HG02642 (cell line): ENCODE measurements around the gene SMPD3.

ENCODE experiments used
- ATAC-seq: cut with Tn5 transposase; IDR thresholded peaks from one replicate; pipeline ENCODE4 v1.9.1; 2021; ENCODE audit warnings: mild to moderate bottlenecking; ENCODE audit not compliant: unreplicated experiment, poor library complexity

Gene SMPD3

DNA sequence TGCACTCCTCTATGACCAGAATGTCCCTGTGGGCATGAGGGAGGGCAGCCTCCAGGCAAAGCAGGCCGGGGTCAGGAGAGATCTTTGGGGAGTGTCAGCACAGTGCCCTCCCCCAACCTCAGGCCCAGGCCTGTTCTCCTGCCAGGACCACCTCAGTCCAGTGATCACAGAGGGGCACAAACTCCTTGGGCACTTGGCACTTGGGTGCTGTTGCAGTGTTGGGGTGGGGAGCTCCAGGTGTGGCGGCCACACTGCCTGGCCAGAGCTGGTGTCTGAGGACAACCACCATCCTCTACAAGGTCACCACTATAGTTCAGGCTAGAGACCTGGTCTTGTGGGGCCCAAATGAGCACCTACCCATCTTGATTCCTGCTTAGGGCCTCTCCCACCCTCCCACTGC lies 37.2 kb downstream of the SMPD3 start:
- no peak for ATAC-seq

DNA sequence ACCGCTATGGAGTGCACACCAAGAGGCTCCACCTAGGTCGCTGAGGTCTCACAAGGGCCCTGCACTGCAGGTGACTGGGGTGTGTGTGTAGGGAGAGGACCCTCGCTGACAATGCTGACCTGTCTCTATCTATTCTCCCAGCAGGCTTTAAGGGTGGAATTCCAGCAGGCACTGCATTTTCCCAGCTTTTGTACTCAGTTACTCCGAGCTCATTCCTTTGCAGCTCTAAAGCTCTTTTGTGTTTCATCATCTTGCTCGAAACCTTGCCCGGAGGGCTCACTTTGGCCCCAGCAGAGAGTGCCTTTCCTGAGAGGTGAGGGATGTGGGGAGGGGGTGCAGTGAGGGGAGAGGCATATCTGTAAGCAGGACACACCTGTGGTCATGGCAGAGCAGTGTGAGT lies 39.3 kb downstream of the SMPD3 start:
- no peak for ATAC-seq

DNA sequence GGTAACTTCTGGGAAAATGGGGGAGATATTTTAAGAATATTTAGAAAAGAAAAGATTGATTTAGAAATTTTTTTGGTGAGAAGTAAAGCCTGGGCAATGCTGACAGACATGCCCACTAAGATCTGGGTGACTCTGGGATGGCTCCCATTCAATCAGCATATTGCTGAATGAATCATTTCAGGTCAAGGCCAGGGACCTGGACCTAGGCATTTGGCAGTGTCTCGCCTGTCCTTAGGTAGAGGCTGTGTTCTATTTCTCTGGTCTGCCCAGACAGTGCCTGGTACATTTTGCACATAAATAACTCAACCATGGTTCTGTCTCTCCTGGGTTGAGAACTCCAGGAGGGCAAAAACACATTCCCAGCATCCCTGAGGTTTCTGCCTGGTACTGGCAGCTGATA lies 39.9 kb downstream of the SMPD3 start:
- ATAC-seq = no peak

DNA sequence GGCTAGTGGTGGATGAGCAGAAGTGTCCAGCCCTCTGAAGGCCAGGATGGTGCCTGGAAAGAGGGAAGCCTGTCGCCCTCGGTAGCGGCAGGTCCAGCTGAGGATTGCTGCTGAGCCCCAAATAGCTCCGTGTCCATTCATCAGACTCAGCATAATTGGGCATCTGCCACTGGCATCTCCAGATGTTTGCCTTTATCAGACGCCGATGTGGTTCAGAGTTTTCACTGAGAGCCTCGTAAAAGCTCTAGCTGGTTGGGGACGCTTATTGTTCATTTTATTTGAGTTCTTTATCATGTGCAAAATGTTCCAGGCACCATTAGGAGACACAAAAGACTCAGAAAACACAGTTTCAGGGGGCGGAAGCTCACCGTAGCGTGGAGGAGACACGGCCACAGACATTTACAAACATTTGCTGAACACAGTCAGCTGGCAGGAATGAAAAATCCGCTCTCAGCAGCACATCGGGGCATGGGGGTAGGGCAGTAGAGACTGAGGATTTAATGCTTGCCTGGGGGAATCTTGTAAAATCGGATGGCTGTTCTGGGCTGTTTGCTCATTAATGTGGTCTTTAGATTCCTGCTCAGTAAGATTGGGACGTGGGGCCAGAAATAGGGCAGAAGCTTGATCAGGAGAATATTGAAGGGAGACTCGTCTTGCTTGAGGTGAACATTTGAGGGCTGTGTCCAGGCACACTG lies 41.7 kb downstream of the SMPD3 start:
- ATAC-seq = no peak

DNA sequence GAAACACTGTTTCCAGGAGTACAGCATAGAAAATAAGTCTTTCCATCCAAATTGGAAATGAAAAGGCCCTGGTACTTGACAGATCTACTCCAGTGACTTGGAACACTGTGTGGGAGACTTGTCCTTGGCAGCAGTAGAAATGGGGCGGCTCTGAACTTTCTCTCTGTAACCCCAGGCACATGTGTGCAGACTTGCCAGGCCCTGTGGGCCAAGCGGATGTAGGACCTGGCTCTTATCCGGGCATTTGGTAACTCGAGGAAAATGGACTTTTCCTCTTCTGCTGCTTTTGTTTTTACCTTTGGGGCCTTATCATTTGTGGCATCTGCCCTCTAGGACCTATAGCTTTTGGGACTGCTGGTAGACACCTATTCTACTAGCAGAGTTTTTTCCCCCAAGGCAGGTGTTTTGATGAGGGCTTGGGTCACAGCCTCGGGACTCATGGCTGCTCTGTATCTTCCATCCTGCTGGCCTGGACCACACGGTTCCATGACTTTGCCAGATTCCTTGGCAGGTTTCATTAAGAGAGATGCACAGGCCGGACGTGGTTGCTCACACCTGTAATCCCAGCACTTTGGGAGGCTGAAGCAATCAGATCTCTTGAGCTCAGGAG lies 43.5 kb downstream of the SMPD3 start:
- ATAC-seq = no peak

DNA sequence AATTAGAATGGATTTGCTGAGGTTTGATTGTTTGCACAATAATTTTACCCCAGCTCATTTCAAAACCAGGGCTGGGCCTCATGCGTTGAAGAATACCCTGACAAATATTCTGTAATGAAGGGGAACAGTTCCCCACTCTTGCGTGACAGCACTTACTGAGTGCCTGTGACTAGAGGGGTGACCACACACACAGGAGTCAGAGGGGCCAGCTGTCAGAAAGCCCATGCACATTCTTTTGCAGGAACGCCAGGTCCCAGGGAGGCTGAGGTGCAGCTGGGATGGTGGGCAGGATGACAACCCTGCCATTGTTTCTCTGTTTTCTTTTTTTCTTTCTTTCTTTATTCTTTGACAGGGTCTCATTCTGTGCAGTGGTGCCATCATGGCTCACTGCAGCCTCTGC lies 44.6 kb downstream of the SMPD3 start:
- no peak for ATAC-seq

DNA sequence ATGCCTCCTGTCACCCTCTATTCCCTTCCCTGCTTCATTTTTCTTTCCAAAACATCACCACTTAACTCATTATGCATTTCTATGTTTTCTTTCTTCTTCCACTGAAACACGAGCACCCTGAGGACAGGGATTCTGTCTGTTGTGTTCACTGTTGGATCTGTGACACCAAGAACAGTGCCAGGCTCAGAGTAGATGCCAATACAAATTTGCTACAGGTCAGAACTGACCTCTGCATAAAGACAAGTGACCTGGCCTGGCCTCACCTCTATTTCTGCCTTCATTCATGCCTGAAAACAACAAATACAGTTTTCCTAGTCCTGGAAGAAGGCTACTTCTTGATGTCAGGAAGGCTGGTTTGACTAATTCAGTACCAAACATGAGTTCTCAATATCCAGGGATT lies 45.1 kb downstream of the SMPD3 start:
- ATAC-seq = no peak

DNA sequence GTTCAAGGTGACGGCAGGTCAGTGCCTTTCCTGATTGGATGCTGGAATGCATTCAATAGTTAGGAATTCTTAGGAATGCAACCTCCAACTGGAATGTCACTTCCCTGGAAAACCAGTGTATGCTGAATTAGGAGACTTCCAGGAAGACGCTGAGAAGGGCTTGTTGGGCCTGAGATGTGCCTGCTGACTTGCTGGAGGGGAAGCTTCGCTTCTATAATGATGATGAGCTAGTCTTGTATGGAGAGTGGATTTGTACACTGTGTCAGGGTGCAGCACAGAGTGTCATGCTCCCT lies 45.6 kb downstream of the SMPD3 start:
- ATAC-seq = no peak

DNA sequence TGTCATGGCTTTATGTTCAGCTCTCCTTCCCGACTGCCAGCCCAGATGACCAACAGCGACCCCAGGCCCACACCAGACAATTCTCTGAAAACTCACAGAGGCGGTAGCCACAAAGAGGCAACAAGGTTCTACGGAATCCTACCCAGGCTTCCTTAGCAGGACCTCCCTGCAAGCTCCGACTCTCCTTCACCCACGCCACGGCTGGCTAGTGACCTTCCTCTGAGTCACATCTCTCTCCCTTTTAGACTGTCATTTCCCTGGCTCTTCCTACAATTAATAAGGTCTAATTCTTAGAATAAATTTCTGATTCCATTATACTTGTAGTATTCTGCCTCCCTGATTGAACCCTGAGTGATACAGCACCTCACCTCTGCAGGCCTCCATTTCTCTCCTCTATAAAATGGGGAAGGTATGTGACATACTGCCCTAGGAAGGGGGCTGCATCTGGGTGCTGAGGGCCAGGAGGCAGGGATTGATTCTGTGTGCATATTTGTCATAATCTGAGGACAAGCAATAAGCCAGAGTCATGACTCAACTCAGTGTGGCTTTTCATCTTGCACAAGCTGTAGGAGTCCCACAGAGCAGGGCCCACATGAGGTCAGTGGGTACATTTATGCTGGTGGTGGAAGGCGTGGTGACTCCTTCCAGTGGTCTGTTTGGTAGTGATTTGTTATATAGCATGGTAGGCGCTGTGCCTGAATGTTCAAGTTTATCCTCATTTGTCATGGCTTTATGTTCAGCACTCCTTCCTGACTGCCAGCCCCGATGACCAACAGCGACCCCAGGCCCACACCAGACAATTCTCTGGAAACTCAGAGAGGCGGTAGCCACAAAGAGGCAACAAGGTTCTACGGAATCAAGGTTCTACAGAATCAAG lies 46.2 kb downstream of the SMPD3 start:
- no peak for ATAC-seq

DNA sequence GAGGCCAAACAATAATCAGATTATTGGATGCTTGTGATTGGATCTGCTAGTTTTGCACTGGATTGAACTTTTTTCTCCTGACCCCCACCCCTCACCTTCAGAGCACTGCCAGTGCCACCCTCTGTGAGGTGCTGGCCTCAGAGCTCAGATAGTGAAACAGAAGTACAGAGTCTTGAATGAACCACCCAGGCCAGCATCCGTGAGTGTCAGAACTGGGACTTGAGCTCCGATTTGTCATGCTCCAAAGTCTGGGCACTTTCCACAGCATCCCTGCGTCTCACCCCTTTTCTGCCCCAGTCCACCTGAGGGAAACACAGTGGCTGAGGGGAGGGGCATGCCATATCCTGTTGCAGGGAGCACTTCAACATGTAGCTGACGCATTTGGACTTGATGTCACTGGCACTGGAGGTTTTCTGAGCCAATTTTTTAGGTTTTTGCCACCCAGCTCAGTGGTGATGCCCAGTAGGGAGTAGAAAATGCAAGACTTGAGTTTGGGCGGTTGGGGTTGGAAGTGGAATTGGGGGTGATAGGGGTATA lies 47.3 kb downstream of the SMPD3 start:
- no peak for ATAC-seq

DNA sequence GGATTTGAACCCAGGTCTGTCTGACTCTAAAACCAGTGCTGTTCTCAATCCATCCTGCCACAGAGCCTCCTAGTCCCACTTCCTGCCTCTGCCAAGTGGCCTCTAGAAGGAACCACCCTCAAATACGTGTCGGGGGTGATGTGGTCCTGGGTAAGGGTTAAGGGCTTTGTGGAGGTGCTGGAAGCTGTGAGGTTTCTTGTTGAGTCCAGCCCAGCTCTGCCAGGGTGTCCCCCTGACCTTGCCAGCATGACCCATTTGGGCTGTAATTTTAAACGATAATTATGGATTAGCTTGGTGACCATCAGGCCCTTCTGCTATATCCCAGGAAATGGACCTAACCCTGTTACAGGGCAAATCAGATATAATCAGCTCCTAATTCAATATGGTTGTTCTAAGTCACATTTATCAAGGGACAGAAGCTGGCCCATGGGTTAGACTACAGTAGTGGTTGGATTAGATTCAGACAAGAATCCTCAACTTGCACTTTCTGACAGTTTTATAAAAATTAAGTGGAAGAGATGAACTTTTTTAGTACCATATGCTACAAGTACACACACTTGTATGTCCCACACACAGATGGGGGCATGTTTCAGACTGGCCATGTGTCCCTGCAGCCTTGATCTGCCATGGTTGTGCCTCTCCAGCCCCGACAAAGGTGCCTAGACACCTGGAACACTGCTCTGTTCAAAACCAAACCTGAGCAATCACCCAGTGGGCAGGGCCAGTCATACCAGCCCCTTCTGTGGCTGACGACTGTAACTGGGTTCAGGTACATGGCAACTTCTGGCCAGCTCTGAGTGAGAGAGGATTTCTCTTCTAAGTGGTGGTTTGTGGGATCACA lies 48.0 kb downstream of the SMPD3 start:
- ATAC-seq = no peak

DNA sequence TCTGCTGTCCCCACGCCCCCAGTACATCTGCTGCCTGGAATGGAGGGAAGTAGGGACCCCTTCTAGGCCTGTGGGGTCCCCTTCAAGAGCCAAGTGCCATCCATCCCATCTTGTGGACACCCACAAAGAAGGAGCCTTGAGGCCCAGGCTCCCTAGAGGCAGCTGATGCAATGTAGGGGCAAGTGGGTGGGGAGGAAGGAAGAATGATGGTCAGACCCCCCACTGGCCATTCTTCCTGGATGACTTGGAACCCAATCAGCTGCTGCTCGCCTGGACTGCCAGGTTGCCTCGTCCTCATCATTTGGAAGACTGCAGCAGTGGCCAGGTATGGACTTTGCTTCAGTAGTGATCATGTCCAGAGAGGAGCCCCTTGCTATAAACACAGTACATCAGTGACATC lies 48.9 kb downstream of the SMPD3 start:
- ATAC-seq = no peak

DNA sequence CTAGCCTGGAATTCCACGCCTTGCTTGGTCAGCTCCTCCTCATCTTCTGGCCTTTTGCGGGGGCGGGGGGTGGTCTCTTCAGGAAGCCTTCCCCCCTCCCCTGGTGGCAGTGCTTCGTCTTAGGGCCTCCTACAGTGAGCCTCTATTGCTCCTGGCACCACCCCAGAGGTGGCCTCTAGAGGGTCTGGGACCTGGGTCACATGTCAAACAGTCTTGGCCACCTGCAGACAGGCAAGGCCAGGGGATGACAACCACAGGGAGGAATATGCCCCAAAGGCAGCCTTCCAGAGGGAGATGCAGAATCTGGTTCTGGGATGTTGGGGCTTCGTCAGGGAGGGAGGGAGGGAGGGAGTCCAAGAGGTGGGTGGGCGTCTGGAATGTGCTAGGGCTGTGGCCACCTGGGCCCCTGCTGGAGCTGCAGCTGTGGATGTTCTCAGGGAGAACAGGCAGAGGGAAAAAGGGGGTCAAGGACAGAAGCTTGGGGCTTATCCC lies 50.6 kb downstream of the SMPD3 start:
- ATAC-seq = no peak

DNA sequence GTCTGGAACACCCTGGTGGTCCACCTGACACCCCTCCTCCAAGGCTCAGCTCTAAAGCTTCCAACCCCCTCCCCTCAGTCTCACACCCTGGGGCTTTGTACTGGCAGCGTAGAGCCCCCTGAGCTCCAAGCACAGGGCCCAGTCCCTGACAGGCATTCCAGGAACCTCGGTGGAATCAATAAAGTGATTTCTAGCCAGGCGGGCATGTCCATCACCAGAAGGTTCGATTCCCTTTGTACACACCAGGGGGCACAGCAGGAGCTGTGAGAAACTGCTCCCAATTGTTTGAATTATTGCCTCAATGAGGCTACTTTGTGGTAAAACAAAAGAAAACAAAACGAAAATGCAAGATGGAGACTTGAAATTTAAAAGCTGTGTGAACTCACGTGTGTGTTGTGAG lies 51.8 kb downstream of the SMPD3 start:
- no peak for ATAC-seq

DNA sequence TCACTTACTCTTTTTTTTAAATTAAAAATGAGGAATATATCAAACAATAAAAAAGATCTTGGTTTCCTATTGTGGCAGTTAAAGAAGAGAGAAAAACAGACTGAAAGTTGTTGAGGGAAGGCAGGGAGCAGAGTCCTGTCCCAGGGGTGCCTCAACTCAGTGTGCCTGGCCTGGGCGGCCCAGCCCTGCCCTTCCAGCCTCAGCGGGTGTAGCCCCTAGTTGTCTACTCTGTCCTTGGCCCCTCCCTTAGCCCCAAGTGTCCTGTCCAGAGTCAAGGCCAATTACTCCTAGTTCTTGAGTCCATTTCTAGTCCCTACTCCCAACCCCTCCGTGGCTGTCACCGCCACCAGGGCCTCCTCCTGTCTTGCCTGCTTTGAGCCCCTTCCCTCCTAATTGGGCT lies 52.5 kb downstream of the SMPD3 start:
- ATAC-seq = no peak

DNA sequence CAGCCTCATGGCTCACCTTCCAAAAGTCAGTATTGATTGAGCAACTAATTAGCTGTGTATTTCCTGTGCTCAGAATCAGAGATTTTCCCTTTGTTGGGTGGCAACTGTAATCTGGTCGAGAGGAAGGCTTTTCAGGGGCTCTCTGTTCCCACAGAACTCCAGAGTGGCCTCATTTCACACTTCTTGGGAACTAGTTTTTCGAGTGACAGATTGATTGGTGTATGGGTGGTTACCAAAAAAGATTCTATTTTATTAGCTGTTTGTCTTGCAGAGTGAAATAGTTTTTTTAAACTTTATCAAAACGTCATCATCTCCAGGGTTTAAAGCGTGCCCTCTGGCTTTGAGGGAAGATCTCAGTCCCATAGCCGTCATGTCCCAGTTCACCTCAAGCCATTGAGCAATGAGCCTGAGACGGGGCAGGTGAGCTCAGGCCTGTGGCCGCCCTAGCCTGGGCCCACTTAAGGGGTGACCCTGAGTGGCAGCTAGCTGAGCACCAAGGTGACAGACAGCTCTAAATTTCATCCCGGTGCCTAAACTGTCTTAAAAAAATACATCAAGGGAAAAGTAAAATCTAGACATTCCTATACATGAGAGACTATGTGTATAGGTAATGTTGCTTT lies 53.0 kb downstream of the SMPD3 start:
- no peak for ATAC-seq

DNA sequence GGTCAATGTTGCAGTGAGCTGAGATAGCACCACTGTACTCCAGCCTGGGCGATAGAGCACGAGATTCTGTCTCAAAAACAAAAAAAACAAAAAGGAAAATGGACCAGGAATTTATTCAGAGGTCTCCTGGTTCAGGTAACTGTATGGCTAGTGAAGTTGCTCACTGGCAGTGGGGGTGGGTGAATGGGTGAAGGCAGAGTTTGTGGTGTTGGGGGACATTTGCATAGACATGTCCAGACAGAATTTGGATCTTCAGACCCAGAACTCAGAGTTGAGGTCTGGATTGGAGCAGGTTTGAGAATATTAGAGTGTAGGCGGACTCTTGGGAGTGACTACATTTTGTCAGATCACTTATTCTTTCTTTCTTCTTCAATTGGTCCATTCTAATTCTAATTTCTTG lies 55.0 kb downstream of the SMPD3 start:
- ATAC-seq = no peak

DNA sequence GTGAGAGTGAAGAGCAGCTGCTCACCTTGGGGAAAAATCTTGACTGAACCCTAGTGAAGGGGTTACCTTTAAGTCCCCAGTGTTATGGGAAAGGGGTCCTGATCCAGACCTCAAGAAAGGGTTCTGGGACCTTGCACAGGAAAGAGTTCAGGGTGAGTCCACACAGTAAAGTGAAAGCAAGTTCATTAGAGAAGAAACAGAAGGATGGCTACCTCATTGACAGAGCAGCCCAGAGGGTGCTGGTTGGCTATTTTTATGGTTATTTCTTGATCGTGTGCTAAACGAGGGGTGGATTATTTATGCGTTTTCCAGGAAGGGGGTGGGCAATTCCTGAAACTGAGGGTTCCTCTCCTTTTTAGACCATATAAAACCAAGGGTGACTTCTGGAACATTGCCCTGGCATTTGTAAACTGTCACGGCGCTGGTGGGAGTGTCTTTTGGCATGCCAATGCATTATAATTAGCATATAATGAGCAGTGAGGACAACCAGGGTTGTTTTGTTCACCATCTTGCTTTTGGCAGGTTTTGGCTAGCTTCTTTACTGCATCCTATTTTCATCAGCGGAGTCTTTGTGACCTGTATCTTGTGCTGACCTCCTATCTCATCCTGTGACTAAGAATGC lies 58.4 kb downstream of the SMPD3 start:
- ATAC-seq = no peak

DNA sequence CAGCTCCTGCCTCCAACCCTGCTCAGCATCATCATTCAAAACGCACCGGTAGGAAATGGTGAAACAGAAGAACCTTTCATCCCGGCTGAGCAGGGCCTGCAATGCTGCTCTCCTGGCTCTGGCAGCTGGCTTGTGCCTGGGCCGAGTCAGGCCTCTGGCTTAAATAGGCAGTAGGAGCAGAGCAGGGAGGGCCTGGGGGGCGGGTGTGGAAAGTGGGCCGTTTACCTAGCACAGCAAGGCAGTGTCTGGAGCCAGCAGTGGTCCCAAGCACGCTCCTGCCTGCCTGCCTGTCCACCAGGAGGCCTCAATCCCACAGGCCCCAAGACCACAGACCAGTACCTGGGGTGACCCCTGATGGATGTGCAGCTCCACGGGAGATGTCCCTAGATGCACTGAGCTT lies 59.3 kb downstream of the SMPD3 start:
- no peak for ATAC-seq

DNA sequence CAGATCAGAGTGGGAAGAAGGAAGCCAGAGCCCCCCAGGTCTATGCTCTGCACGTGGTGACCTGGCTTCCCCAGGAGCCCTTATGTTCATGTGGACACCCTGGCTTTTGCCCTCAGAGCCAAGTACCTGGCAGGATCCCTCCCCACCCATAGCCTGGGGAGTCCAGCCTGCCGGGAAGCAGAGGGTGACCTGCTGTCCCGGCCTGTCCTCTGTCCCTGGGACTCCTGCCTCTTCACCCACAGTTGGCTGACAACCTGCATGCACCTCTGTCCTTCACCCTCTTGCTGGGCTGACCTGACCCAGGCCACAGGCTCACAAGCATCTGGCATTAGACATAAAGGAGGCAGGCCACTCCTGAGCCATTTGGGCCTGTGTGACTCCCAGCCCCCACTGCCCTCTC lies 60.2 kb downstream of the SMPD3 start:
- ATAC-seq = no peak
